Activated CD8-positive, alpha-beta memory T cell treated with anti-CD3 and anti-CD28 coated beads, Interleukin-2, amount 50 U/mL, for 24 hours (primary cell): ENCODE data around the gene DCST1.
A peak's percentile ranks its signal among the peaks of the same experiment; 100 is the strongest.

Source experiments
- DNase-seq: peaks from one replicate; pipeline ENCODE4 v3.0.0-alpha.2; 2020; ENCODE audit errors: extremely low read depth

DCST1 gene

DNA sequence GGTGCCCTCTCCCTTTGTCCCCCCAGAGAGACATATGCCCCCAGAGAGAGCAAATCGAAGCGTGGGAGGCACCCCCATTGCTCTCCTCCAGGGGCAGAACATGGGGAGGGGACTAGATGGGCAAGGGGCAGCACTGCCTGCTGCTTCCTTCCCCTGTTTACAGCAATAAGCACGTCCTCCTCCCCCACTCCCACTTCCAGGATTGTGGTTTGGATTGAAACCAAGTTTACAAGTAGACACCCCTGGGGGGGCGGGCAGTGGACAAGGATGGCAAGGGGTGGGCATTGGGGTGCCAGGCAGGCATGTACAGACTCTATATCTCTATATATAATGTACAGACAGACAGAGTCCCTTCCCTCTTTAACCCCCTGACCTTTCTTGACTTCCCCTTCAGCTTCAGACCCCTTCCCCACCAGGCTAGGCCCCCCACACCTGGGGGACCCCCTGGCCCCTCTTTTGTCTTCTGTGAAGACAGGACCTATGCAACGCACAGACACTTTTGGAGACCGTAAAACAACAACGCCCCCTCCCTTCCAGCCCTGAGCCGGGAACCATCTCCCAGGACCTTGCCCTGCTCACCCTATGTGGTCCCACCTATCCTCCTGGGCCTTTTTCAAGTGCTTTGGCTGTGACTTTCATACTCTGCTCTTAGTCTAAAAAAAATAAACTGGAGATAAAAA lies 53.4 kb downstream of the DCST1 start:
- no peak for DNase-seq

DNA sequence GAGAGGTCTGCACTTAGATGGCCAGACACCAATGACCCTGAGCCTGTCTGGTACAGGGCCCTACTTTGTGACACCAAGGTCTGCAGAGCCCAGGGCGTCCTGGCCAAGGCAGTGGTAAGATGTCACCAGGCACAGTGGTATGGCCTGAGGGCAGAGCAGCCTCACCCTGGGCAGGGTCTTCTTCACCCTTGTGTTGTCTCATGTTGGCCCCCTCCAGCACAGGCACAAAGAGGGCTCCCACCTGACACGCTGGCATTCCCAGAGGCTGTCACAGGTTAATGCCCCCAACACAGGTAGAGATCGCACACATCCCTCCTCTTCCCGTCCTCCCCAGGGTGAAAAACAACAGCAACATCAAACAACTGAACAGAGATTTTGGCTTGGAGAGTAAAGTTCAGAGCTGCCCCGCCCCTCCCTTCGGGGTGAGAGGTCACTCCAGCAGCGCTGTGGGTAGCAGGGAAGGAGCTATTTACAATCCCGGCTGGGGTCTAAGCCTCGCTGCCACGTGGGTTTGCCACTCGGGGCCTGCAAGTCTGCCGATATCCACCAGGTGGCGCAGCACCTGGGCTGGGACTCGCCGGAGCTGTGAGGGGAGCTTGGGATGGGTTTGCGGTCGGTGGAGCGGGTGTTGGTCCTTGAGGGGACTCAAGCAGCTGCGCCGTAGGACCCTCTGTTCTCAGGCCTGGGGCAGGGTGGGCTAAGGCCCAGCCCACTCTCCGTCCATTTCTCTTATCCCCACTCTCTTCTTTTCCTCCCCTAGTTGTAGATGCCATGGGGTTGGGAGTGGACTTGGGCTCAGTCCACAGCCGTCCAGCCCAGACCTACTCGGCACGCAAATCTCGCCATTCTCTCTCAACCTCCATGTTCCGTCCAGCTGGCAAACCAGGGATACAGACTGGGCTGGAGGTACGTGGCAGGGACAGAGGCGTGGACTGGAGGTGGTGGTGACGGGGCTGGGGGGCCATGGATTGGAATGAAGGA lies 57.7 kb downstream of the DCST1 start:
- DNase-seq: peak; percentile 56

DNA sequence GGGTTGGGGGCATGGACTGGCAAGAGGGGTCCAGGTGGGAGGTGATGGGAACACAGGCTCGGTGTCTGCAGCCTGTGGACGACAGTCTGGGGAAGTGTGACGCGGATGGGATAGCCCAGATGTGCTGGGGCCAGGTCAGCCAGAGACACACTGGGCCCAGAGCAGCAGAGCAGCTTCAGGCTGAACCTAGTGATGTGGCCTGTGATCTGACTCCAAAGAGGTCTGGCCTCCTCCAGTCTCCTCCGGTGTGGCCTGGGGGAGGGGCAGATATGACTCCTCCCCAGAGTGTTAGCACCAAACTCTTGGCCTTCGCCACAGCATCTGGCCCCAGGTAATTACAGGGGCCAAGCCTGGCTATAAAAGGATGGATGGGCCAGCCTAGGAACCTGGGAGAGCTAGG lies 58.5 kb downstream of the DCST1 start:
- no peak for DNase-seq

DNA sequence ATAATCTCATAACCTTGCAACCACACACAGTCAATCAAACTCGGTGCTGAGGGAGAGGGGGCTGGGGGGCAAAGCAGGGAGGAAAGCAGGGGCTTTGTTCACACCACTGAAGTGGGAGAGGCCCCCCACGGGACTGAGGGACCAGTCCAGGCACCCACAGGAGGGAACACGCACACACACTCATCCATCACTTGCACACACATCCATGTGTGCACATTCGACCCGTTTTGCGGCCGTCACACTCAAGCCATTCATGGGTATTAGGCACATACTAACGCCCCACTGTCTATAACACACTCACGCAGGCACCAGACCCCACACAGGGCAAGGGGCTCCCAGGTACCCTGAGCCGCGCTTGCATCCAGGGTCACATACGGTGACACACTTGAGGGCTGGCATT lies 59.0 kb downstream of the DCST1 start:
- DNase-seq: no peak

DNA sequence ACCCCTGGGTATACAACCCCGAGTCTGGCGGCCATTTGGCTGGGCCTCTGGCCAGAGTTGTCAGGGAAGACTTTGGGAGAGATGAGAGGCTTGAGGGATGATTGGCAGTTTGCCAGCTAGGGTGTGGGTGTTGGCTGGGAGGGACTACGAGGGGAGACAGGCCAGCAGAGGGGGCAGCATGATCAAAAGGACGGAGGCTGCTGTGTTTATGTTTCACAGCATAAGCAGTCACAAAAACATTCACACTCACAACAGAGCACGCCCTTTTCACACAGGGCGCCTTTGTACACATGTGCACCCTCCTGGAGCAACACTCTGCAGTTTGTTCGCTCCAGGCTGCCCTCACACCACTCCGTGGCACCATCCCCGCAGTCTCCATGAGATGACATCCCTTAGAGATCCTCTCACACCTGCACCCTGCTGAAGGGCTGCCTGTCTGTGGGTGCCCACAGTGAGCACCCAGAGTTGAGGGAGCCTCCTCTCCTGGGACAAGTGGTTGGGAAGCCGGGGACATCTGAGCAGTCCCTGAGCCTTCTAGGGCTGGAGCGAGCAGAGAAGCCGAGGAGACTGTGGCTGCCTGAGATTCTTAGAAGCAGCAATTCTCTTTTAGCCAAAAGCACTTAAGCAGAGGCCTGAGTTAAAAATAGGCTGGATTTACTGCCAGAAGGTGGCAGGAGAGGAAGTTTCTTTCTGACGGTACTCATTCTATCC lies 60.4 kb downstream of the DCST1 start:
- DNase-seq: no peak

DNA sequence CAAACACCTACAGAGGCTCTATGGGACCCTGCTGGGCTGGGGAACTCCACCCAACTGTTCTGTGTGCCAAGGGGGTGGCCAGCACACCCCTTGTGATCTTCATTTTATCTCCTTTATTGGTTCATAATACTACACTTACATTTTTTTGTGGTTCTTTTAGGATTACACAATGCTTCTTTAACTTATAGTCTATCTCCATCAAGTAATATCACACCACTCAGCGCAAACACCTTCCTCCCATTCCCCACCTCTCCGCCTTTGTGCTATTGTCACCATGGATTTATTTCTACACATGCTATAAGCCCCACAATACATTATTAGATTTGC lies 61.0 kb downstream of the DCST1 start:
- no peak for DNase-seq

DNA sequence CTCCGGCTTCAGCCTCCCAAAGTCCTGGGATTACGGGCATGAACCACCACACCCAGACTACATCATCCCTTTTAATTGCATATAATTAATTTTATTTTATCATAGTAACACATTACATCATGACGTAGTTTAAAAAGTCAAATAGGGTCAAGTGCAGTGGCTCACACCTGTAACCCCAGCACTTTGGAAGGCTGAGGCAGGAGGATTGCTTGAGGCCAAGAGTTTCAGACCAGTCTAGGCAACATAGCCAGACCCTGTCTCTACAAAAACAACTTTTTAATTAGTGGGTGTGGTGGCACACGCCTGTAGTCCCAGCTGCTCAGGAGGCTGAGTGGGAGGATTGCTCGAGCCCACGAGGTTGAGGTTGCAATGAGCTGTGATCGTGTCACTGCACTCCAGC lies 65.7 kb downstream of the DCST1 start:
- no peak for DNase-seq
